Measurements from ENCODE around the gene DMRT3.

- TF ChIP-seq GATA2 (IDR thresholded peaks at IDR 0.05; ENCODE audit: low read depth, low read length) (no peak), GATA3 (IDR thresholded peaks at IDR 0.05; ENCODE audit: low read depth, low read length) (no peak)
Measured at GRCh38 chr9:1001838-1002237, 25.4 kb downstream of the DMRT3 start.
